Ectodermal cell (in vitro differentiated cells): ENCODE results near the gene GPD1.

Experiments used
- H3K27ac ChIP-seq: 2 replicates; pipeline ENCODE4 v1.7.0; 2013; ENCODE audit warnings: mild to moderate bottlenecking, low read depth, low read length; ENCODE audit not compliant: insufficient read depth, poor library complexity, severe bottlenecking
- H3K27me3 ChIP-seq: 2 replicates; pipeline ENCODE4 v1.7.0; 2013; ENCODE audit warnings: mild to moderate bottlenecking, low read length; ENCODE audit not compliant: insufficient read depth, control insufficient read depth, poor library complexity, severe bottlenecking
- H3K36me3 ChIP-seq: one replicate; pipeline ENCODE4 v1.7.0; 2013; ENCODE audit warnings: low read length; ENCODE audit not compliant: control insufficient read depth, insufficient read depth
- H3K4me1 ChIP-seq: one replicate; pipeline ENCODE4 v1.7.0; 2013; ENCODE audit warnings: low read length; ENCODE audit not compliant: control insufficient read depth, insufficient read depth
- H3K4me3 ChIP-seq: 2 replicates; pipeline ENCODE4 v1.7.0; 2013; ENCODE audit warnings: low read depth, low read length, control low read depth; ENCODE audit not compliant: insufficient read depth
- H3K9me3 ChIP-seq: 2 replicates; pipeline ENCODE4 v1.7.0; 2013; ENCODE audit warnings: mild to moderate bottlenecking, low read length, moderate library complexity; ENCODE audit not compliant: control insufficient read depth
- WGBS, 2 experiments: methylation state at CpG; one replicate each; pipeline ENCODE4 v1.1.7; 2013; ENCODE audit warnings: missing lambda C conversion rate in 2 of 2; 5-methylcytosine and 5-hydroxymethylcytosine counted together

Gene GPD1

DNA sequence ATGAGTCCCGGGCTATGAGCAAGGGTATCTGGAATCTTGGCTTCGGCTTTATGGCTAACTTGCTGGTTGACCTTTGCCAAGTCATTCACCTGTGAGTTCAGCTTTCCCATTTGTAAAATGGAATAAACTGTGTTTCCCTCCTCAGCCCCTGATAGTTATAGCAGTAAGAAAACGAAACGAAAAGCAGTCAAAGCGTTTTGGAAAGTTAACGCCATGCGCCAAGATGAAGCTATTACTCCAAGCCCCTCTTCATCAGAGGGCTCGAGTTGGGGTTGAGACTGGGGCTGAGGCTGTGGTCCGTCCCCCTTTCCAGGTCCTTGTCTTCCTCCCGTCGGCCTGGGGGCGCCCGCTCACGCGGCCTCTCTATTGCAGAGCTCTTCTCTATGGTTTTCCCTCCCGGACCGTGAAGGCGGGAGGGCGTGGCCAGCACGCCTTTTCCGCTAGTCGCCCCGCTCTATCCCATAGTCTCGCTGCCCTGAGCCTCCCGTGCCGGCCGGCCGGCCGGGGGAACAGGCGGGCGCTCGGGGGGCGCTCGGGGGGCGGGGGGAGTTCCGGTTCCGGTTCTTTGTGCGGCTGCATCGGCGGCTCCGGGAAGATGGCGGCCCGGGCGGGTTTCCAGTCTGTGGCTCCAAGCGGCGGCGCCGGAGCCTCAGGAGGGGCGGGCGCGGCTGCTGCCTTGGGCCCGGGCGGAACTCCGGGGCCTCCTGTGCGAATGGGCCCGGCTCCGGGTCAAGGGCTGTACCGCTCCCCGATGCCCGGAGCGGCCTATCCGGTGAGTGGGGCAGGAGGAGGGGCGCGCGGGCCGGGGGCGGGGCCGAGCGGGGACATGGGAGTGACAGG, 18.8 kb upstream of the GPD1 start, which contains the start of gene SMARCD1:
Gene SMARCD1 (plus strand): TSS at position 568 of the 840 bp plus-strand sequence. CDS start 28 bp downstream, at position 596.
- 1 to 2% methylated on average over 69 of the region's 69 CpGs for WGBS, 2 experiments

GRCh38 chr12:50085615-50086072, 18.2 kb upstream of the GPD1 start:
- Histone ChIP-seq H3K36me3 (peaks cover 37% of the 10 kb centered on the region), H3K4me3 (peak overlapping the region; percentile 68), H3K9me3 (no peaks in the 10 kb centered on the region), H3K27ac (peak overlapping the region; percentile 95), H3K27me3 (no peaks in the 10 kb centered on the region), H3K4me1 (no peaks in the 10 kb centered on the region)
- WGBS, 2 experiments = 26% methylated on average over 8 of the region's 8 CpGs

More for the DNA sequence above, 18.8 kb upstream of the GPD1 start, which contains the start of gene SMARCD1:
- Histone ChIP-seq H3K27me3 (no peaks in the 10 kb centered on the region), H3K27ac (peak within 1 kb of the TSS; percentile 95), H3K4me1 (no peaks in the 10 kb centered on the region), H3K4me3 (peak within 1 kb of the TSS; percentile 68), H3K9me3 (no peaks in the 10 kb centered on the region), H3K36me3 (peaks cover 32% of the 10 kb centered on the region)

DNA sequence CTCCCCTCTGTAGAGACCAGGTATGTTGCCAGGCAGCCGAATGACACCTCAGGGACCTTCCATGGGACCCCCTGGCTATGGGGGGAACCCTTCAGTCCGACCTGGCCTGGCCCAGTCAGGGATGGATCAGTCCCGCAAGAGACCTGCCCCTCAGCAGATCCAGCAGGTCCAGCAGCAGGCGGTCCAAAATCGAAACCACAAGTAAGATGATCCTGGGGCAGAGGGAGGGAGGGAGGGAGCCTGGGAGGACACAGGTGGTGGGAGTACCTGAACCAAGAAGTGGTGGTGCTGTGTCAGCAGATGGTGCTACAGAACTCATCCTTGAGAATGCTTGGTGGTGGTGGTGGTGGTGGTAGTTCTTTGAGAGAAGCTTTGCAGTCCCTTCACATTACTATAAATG, 17.7 kb upstream of the GPD1 start:
- no peak overlapping the region for H3K27ac ChIP-seq
- H3K27me3 ChIP-seq = no peaks in the 10 kb centered on the region
- peaks cover 42% of the 10 kb centered on the region for H3K36me3 ChIP-seq
- WGBS, 2 experiments = 89 to 90% methylated on average over 5 of the region's 5 CpGs
- H3K4me1 ChIP-seq = no peaks in the 10 kb centered on the region
- peak overlapping the region; percentile 68 for H3K4me3 ChIP-seq
- H3K9me3 ChIP-seq = no peaks in the 10 kb centered on the region

GRCh38 chr12:50087151-50087550, 16.7 kb upstream of the GPD1 start:
- Histone ChIP-seq H3K27ac (no peak overlapping the region), H3K4me3 (no peak overlapping the region), H3K36me3 (peaks cover 52% of the 10 kb centered on the region), H3K4me1 (no peaks in the 10 kb centered on the region), H3K9me3 (no peaks in the 10 kb centered on the region), H3K27me3 (no peaks in the 10 kb centered on the region)
- WGBS, 2 experiments = 95 to 97% methylated on average over 9 of the region's 9 CpGs

DNA sequence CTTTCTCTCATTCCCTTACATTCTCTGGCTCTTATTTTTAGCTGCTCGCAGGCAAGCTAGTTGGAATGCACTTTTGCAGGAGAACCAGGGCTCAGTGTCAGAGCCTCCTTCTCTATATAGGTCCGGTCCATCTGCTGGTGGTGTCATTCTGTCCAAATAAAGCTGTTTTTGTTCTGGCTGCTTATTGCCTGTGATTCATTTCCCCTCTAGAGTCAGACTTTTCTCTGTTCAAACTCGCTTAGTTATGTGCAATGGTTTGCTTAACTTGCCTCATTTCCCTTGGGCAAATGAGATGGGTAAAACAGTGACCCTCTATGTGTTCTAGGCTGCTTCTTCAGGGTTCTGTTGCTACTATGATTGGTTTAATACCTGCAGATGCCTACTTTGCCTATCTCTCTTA, 15.8 kb upstream of the GPD1 start:
- Histone ChIP-seq H3K27ac (no peak overlapping the region), H3K9me3 (no peaks in the 10 kb centered on the region), H3K27me3 (no peaks in the 10 kb centered on the region), H3K4me1 (no peaks in the 10 kb centered on the region), H3K4me3 (no peak overlapping the region), H3K36me3 (peaks cover 58% of the 10 kb centered on the region)
- 90 to 95% methylated on average over 3 of the region's 3 CpGs for WGBS, 2 experiments

- Histone ChIP-seq H3K36me3 (peaks cover 58% of the 10 kb centered on the region), H3K4me3 (no peak overlapping the region), H3K27ac (no peak overlapping the region), H3K27me3 (no peaks in the 10 kb centered on the region), H3K4me1 (no peaks in the 10 kb centered on the region), H3K9me3 (no peaks in the 10 kb centered on the region)
- 67 to 72% methylated on average over 3 of the region's 3 CpGs for WGBS, 2 experiments
Measured at GRCh38 chr12:50088577-50089335, 15.1 kb upstream of the GPD1 start.

GRCh38 chr12:50089730-50090129, 14.1 kb upstream of the GPD1 start:
- peaks cover 63% of the 10 kb centered on the region for H3K36me3 ChIP-seq
- H3K27me3 ChIP-seq = no peaks in the 10 kb centered on the region
- no peaks in the 10 kb centered on the region for H3K4me1 ChIP-seq
- H3K4me3 ChIP-seq = no peak overlapping the region
- H3K9me3 ChIP-seq = no peaks in the 10 kb centered on the region
- 97% methylated on average over 7 of the region's 7 CpGs for WGBS, 2 experiments
- H3K27ac ChIP-seq = no peak overlapping the region

- no peaks in the 10 kb centered on the region for H3K27me3 ChIP-seq
- 92 to 96% methylated on average over 5 of the region's 5 CpGs for WGBS, 2 experiments
- H3K4me1 ChIP-seq = no peaks in the 10 kb centered on the region
- no peaks in the 10 kb centered on the region for H3K9me3 ChIP-seq
- H3K4me3 ChIP-seq = no peak overlapping the region
- H3K27ac ChIP-seq = no peak overlapping the region
- peaks cover 69% of the 10 kb centered on the region for H3K36me3 ChIP-seq
Measured at GRCh38 chr12:50090391-50090790, 13.4 kb upstream of the GPD1 start.

- Histone ChIP-seq H3K4me1 (no peaks in the 10 kb centered on the region), H3K27me3 (no peaks in the 10 kb centered on the region), H3K4me3 (no peak overlapping the region), H3K27ac (no peak overlapping the region), H3K36me3 (peaks cover 59% of the 10 kb centered on the region), H3K9me3 (no peaks in the 10 kb centered on the region)
- WGBS, 2 experiments = 92 to 95% methylated on average over 6 of the region's 6 CpGs
Measured at GRCh38 chr12:50097952-50098351, 5.9 kb upstream of the GPD1 start.
